Tibial nerve (tissue), 4 donors: Measurements from ENCODE around the gene C22orf15. TPM values are rescaled to one million over a fixed set of nuclear protein-coding genes. Genes with fewer than 3 reads are reported as not detected.

Experiments
- DNase-seq, 2 donors: peaks; one replicate each; pipeline ENCODE4 v3.0.0-alpha.2; 2019; ENCODE audit warnings: low spot score in 2 of 2
- H3K27ac ChIP-seq, 4 donors: fragments of 200-600 bp; sonication (generic) in 3 of 4; one replicate each; pipeline ENCODE4 v1.5.1; 2017 to 2019; ENCODE audit warnings: mild to moderate bottlenecking in 1 of 4
- H3K27me3 ChIP-seq, 2 donors: fragments of 200-600 bp; sonication (generic) in 1 of 2; one replicate each; pipeline versions ENCODE4 v1.5.1 to v1.6.0; 2017 to 2019
- H3K36me3 ChIP-seq, 3 donors: fragments of 200-600 bp; sonication (generic); one replicate each; pipeline ENCODE4 v1.5.1; 2018 to 2019
- H3K4me1 ChIP-seq, 4 donors: fragments of 200-600 bp; sonication (generic) in 3 of 4; one replicate each; pipeline ENCODE4 v1.5.1; 2017 to 2019
- H3K4me3 ChIP-seq, 4 donors: fragments of 200-600 bp; sonication (generic) in 3 of 4; one replicate each; pipeline ENCODE4 v1.5.1; 2017 to 2019; ENCODE audit warnings: mild to moderate bottlenecking in 1 of 4, moderate library complexity in 1 of 4
- H3K9me3 ChIP-seq, 4 donors: fragments of 200-600 bp; sonication (generic) in 3 of 4; one replicate each; pipeline ENCODE4 v1.5.1; 2017 to 2019
- EP300 ChIP-seq, 2 donors: sonication (generic); formaldehyde crosslinking; IDR thresholded peaks; one replicate each; pipeline ENCODE4 v1.6.1; 2017; ENCODE audit warnings: antibody characterized with exemption in 2 of 2, mild to moderate bottlenecking in 1 of 2
- POLR2A ChIP-seq, 2 donors: fragments of 450-650 bp; IDR thresholded peaks; one replicate each; pipeline ENCODE4 v1.6.1; 2017; ENCODE audit warnings: antibody characterized with exemption in 2 of 2, mild to moderate bottlenecking in 2 of 2, moderate library complexity in 2 of 2
- WGBS, 2 donors: methylation state at CpG; one replicate each; pipeline ENCODE4 v1.1.5; 2018; 5-methylcytosine and 5-hydroxymethylcytosine counted together
- total RNA-seq, 4 donors: library from RNA; depleted of rRNA; stranded (reverse); fragments of >200 nt; gene quantifications; one replicate each; pipeline ENCODE4 v1.1.0, GENCODE V29; 2016
- TF ChIP-seq, protein P1 (sequence below), 5 experiments: fragments of 200-600 bp in 3 of 5; fragments of 450-650 bp in 2 of 5; sonication (generic) in 3 of 5; IDR thresholded peaks; one replicate each; pipeline ENCODE4 v1.5.1; 2016 to 2019; ENCODE audit warnings: antibody characterized with exemption in 5 of 5, mild to moderate bottlenecking in 3 of 5, moderate library complexity in 2 of 5

C22orf15 gene
- total RNA-seq, 4 donors from 2014 or later: 0.44 TPM; not detected in 3

DNA sequence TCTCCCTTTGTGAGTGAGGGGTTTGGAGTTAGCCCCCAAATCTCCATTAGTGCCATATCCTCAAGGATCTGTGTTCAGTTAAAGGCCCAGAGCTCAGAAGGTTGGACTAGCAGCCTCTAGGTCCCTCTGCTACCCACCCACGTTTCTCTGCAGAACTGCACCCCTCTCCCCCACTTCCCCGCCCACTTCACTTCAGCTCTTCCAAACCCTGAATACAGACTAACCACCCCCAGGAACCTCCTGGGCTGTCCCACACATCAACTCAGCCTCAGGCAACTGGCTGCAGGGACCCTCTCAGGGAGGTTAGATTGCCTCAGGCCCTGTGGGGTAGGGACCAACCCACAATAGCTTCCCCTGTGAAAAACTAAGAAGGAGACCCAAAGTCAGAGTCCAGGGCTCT lies 9.4 kb upstream of the C22orf15 start:
- DNase-seq: no peak
- Histone ChIP-seq H3K36me3 (no peaks in the 10 kb centered on the region), H3K4me1 (peaks cover 0 to 20% (median 7%) of the 10 kb centered on the region in 4 donors), H3K9me3 (no peaks in the 10 kb centered on the region), H3K4me3 (peak overlapping the region in 1 of 4 donors; percentile 31), H3K27me3 (no peaks in the 10 kb centered on the region), H3K27ac (no peak overlapping the region)
- 53 to 60% methylated on average over 2 of the region's 2 CpGs for WGBS, 2 donors
- TF ChIP-seq, protein P1, sequence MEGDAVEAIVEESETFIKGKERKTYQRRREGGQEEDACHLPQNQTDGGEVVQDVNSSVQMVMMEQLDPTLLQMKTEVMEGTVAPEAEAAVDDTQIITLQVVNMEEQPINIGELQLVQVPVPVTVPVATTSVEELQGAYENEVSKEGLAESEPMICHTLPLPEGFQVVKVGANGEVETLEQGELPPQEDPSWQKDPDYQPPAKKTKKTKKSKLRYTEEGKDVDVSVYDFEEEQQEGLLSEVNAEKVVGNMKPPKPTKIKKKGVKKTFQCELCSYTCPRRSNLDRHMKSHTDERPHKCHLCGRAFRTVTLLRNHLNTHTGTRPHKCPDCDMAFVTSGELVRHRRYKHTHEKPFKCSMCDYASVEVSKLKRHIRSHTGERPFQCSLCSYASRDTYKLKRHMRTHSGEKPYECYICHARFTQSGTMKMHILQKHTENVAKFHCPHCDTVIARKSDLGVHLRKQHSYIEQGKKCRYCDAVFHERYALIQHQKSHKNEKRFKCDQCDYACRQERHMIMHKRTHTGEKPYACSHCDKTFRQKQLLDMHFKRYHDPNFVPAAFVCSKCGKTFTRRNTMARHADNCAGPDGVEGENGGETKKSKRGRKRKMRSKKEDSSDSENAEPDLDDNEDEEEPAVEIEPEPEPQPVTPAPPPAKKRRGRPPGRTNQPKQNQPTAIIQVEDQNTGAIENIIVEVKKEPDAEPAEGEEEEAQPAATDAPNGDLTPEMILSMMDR (IDR thresholded peaks at IDR 0.05): no peak
- TF ChIP-seq EP300 (IDR thresholded peaks at IDR 0.05) (no peak), POLR2A (IDR thresholded peaks at IDR 0.05) (no peak)

DNA sequence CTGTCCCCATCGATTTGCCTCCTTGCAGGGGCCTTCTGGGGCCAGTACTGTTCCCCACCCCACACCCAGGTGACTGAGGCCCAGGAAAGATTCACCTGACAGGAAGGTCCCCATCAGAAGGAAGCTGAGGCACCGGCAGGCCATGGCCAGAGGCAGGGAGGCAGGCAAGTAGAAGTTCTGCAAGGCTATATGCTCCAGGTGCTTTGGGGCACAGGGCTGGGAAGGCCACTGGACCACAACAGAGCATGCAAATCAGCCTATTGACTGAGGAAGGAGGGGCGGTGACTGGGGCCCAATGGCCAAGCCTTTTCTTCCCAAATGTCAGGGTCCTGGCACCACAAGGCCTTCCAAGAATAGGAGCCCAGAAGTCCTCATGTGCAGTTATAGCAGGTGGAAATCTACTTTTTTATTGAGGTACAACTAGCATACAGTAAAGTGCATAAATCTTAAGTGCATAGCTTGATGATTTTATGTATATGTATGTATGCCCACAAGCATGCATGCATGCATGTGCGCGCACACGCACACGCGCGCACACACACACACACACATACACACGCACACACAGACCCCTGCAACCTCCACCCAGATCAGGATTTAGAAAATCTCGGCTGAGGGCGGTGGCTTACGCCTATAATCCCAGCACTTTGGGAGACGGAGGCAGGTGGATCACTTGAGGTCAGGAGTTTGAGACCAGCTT lies 8.4 kb upstream of the C22orf15 start, which contains the start of gene VPREB3:
TSS of gene VPREB3 (minus strand) at position 206 of the 700 bp plus-strand sequence. CDS start at position 144, 62 bp downstream.
- no peak for TF ChIP-seq POLR2A (IDR thresholded peaks at IDR 0.05)
- TF ChIP-seq, protein P1 (IDR thresholded peaks at IDR 0.05): no peak
- no peak for TF ChIP-seq EP300 (IDR thresholded peaks at IDR 0.05)

DNA sequence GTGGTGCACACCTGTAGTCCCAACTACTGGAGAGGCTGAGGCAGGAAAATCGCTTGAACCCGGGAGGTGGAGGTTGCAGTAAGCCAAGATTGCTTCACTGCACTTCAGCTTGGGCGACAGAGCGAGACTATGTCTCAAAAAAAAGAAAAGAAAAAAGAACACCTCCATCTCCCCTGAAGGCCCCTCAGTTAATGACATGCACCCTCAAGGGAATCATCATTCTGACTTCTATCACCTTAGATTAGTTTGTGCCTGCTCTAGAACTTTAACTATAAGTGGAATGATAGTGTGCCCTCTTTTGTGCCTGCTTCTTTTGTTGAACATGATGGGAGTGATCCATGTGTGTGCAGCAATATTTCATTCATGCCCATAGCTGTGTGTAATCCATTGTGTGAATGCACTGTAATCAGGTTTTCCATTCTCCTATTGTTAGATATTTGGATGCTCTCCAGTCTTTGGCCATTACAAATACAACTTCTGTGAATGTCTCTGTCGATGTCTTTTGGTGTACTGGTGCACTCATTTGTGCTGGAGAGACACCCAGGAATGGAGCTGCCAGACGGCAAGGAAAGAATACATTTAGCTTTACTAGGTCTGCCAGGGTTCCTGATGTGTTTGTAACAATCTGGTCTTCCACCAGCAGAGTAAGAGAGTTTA lies 7.7 kb upstream of the C22orf15 start:
- Histone ChIP-seq H3K27ac (no peak overlapping the region), H3K9me3 (no peaks in the 10 kb centered on the region), H3K4me1 (peaks cover 0 to 14% (median 3%) of the 10 kb centered on the region in 4 donors), H3K27me3 (no peaks in the 10 kb centered on the region), H3K36me3 (no peaks in the 10 kb centered on the region), H3K4me3 (no peak overlapping the region)
- no peak for DNase-seq
- 67 to 73% methylated on average over 6 of the region's 6 CpGs for WGBS, 2 donors
- TF ChIP-seq EP300 (IDR thresholded peaks at IDR 0.05): no peak
- TF ChIP-seq, protein P1 (IDR thresholded peaks at IDR 0.05): no peak
- no peak for TF ChIP-seq POLR2A (IDR thresholded peaks at IDR 0.05)

More for the DNA sequence above, 8.4 kb upstream of the C22orf15 start, which contains the start of gene VPREB3:
- H3K9me3 ChIP-seq: no peaks in the 10 kb centered on the region
- H3K36me3 ChIP-seq: no peaks in the 10 kb centered on the region
- peaks cover 0 to 20% (median 7%) of the 10 kb centered on the region in 4 donors for H3K4me1 ChIP-seq
- DNase-seq: no peak
- H3K27me3 ChIP-seq: no peaks in the 10 kb centered on the region
- 87 to 90% methylated on average over 14 of the region's 14 CpGs for WGBS, 2 donors
- no peak within 1 kb of the TSS for H3K27ac ChIP-seq
- peak within 1 kb of the TSS in 1 of 4 donors; percentile 31 for H3K4me3 ChIP-seq

DNA sequence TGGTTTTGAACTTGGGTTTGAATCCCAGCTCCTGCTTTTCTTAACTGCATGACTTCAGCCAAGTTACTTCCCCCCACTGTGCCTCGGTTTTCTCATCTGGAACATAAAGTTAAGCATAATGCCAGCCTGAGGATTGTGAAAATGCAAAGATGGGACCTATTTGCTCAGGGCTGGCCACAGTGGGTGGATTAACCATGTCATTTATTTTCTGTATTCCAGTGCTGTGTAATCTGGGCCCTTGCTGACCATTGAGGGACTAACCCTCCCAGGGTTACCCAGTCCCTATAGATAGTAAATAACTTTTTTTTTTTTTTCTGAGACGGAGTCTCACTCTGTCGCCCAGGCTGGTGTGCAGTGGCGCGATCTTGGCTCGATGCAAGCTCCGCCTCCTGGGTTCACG lies 7.1 kb upstream of the C22orf15 start:
- 82 to 90% methylated on average over 8 of the region's 8 CpGs for WGBS, 2 donors
- Histone ChIP-seq H3K27me3 (no peaks in the 10 kb centered on the region), H3K36me3 (no peaks in the 10 kb centered on the region), H3K27ac (no peak overlapping the region), H3K9me3 (no peaks in the 10 kb centered on the region), H3K4me1 (peaks cover 0 to 8% (median 0%) of the 10 kb centered on the region in 4 donors), H3K4me3 (no peak overlapping the region)
- TF ChIP-seq POLR2A (IDR thresholded peaks at IDR 0.05) (no peak), EP300 (IDR thresholded peaks at IDR 0.05) (no peak)
- TF ChIP-seq, protein P1 (IDR thresholded peaks at IDR 0.05): no peak
- no peak for DNase-seq

DNA sequence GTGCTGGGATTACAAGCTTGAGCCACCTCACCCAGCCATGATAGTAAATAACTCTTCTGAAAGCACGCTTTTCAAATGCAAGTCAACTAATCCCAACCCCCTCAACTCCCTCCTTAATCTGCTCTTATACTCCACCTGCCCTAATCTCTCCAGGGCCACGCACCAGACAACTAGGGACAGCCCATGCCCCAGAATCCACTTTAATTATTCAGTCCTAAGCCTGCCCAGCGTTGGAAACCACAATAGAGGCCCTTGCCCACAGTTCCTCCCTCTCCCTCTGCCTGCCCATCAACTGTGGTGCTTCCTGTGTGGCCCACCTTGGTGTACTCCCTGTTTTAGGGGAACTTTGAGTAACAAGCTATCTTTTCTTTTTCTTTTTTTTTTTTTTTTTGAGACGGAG lies 5.9 kb upstream of the C22orf15 start:
- no peak overlapping the region for H3K4me3 ChIP-seq
- TF ChIP-seq POLR2A (IDR thresholded peaks at IDR 0.05) (no peak), EP300 (IDR thresholded peaks at IDR 0.05) (no peak)
- TF ChIP-seq, protein P1 (IDR thresholded peaks at IDR 0.05): no peak
- 49 to 59% methylated on average over 4 of the region's 4 CpGs for WGBS, 2 donors
- H3K27ac ChIP-seq: no peak overlapping the region
- no peak for DNase-seq
- no peaks in the 10 kb centered on the region for H3K36me3 ChIP-seq
- H3K27me3 ChIP-seq: no peaks in the 10 kb centered on the region
- H3K4me1 ChIP-seq: peaks cover 0 to under 1% (median 0%) of the 10 kb centered on the region in 4 donors
- H3K9me3 ChIP-seq: no peaks in the 10 kb centered on the region
